ENCODE measurements around the gene FOXS1. TPM values are rescaled to one million over a fixed set of nuclear protein-coding genes. Genes with fewer than 3 reads are reported as not detected.

FOXS1 gene
- polyA plus RNA-seq, 3 donors from 2014 or later, result not detected

- Mint-ChIP-seq H3K36me3 (no peaks in the 10 kb centered on the region), H3K4me3 (no peak overlapping the region), H3K9me3 (no peaks in the 10 kb centered on the region), H3K27ac (no peak overlapping the region), H3K27me3 (ENCODE audit: low read depth in 3 of 3) (no peaks in the 10 kb centered on the region), H3K4me1 (no peaks in the 10 kb centered on the region)
- DNase-seq, result no peak
Observed at GRCh38 chr20:31797364-31797763, 48.0 kb downstream of the FOXS1 start.

Other genes with a start within 250 kb of the FOXS1 start
- 1 to 10 TPM; 1.4 to 4.2 (median 1.9) TPM for gene ID1, start 240.3 kb downstream of the FOXS1 start, polyA plus RNA-seq
- not detected for gene COX4I2, start 207.7 kb downstream of the FOXS1 start, polyA plus RNA-seq
- gene BCL2L1, start 122.7 kb downstream of the FOXS1 start, polyA plus RNA-seq, result 10 to 100 TPM; 30.9 to 60.4 (median 39.3) TPM
- gene TPX2, start 106.3 kb downstream of the FOXS1 start, polyA plus RNA-seq, result 1 to 10 TPM; 1.2 to 3.0 (median 1.8) TPM
- gene MYLK2, start 26.2 kb downstream of the FOXS1 start, polyA plus RNA-seq, result not detected
- not detected for gene DUSP15, start 24.9 kb upstream of the FOXS1 start, polyA plus RNA-seq
- under 1 TPM in 1 of 3 donors, not detected in 2; 0.37 TPM for gene TTLL9, start 25.0 kb upstream of the FOXS1 start, polyA plus RNA-seq
- 10 to 100 TPM; 11.9 to 26.0 (median 18.6) TPM for gene PDRG1, start 106.4 kb upstream of the FOXS1 start, polyA plus RNA-seq
- gene XKR7, start 122.5 kb upstream of the FOXS1 start, polyA plus RNA-seq, result not detected
- not detected for gene CCM2L, start 164.8 kb upstream of the FOXS1 start, polyA plus RNA-seq
- 1 to 10 TPM; 1.7 to 8.8 (median 7.3) TPM for gene HCK, start 206.6 kb upstream of the FOXS1 start, polyA plus RNA-seq

Data from immature natural killer cell (primary cell).